Fibroblast of pulmonary artery (primary cell): ENCODE results near the gene CSTA.

ENCODE experiments used
- DNase-seq: peaks from one replicate; pipeline ENCODE4 v3.0.0-alpha.2; 2010; ENCODE audit warnings: low read depth
- H3K4me3 ChIP-seq: replicated peaks from 2 replicates; pipeline ENCODE4 v1.5.1; 2011; ENCODE audit warnings: low read depth, mild to moderate bottlenecking, control low read depth, low read length, moderate library complexity
- TF ChIP-seq, protein P1 (sequence below): IDR thresholded peaks from 2 replicates; pipeline ENCODE4 v1.5.1; 2011; ENCODE audit warnings: mild to moderate bottlenecking, control low read depth, low read length, inconsistent platforms; ENCODE audit errors: missing control alignments

The CSTA gene

DNA sequence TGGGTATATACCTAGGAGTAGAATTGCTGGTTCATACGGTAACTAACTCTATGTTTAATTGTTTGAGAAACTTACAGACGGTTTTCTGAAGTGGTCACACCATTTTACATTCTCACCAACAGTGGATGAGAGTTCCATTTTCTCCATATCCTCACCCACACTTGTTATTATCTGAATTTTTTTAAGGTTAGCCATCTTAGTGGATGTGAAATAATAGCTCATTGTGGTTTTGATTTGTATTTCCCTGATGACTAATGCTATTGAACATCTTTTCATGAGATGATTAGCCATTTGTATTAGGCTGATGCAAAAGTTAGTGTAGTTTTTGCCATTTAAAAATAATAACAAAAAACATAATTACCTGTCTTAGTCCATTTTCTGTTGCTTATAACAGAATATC lies 18.6 kb downstream of the CSTA start:
- TF ChIP-seq, protein P1, sequence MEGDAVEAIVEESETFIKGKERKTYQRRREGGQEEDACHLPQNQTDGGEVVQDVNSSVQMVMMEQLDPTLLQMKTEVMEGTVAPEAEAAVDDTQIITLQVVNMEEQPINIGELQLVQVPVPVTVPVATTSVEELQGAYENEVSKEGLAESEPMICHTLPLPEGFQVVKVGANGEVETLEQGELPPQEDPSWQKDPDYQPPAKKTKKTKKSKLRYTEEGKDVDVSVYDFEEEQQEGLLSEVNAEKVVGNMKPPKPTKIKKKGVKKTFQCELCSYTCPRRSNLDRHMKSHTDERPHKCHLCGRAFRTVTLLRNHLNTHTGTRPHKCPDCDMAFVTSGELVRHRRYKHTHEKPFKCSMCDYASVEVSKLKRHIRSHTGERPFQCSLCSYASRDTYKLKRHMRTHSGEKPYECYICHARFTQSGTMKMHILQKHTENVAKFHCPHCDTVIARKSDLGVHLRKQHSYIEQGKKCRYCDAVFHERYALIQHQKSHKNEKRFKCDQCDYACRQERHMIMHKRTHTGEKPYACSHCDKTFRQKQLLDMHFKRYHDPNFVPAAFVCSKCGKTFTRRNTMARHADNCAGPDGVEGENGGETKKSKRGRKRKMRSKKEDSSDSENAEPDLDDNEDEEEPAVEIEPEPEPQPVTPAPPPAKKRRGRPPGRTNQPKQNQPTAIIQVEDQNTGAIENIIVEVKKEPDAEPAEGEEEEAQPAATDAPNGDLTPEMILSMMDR, result no peak
- DNase-seq, result no peak

DNA sequence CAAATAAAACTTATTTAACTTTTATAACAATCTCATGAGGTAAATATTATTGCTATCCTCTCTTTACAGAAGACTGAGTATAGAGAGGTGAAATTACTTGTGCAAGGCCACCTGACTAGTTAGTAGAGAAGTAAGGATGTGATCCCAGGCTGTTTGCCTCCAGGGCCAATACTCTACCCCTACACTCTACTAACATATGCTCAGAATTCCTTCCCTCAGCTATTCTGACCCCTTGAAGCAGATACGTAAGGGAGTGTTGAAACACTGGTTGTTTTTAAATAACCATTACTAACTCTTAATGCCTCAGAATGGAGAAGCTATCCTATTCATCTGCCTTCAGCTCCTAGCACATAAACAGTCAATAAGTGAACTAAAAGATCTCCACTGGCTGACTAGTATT lies 24.1 kb downstream of the CSTA start:
- TF ChIP-seq, protein P1, result no peak
- no peak for DNase-seq

More for the DNA sequence above, 18.6 kb downstream of the CSTA start:
- H3K4me3 ChIP-seq, result no peak overlapping the region

DNA sequence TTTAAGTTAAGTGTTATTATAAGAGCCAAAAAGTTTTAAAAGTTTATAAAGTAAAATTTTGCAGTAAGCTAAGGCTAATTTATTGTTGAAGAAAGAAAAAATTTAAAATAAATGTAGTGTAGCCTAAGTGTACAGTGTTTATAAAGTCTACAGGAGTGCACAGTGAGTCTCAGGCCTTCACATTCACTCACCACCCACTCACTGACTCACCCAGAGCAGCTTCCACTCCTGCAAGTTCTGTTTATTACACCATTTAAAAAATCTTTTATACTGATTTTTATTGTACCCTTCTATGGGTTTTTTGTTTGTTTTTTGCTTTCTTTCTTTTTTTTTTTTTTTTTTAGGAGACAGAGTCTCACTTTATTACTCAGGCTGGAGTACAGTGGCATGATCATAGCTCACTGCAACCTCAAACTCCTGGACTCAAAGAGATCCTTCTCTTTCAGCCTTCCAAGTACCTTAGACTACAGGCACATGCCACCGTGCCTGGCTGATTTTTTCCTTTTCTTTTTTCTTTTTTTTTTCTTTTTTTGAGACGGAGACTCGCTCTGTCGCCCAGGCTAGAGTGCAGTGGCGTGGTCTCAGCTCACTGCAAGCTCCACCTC lies 25.9 kb downstream of the CSTA start:
- peak; percentile 42 for DNase-seq
- TF ChIP-seq, protein P1, result no peak
- no peak overlapping the region for H3K4me3 ChIP-seq

More for the DNA sequence above, 24.1 kb downstream of the CSTA start:
- no peak overlapping the region for H3K4me3 ChIP-seq

DNA sequence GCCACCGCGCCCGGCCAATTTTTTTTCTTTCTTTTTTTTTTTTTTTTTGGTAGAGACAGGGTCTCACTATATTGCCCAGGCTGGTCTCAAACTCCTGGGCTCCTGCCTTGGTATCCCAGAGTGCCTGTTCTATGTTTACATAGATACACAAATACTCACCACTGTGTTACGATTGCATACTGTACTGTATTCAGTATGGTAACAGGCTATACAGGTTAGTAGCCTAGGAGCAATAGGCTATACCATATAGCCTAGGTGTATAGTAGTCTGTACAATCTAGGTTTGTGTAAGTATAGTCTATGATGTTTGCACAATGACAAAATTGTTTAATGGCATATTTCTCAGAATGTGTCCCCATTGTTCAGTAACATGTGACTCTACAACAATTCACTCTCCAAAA lies 26.6 kb downstream of the CSTA start:
- TF ChIP-seq, protein P1, result no peak
- H3K4me3 ChIP-seq, result no peak overlapping the region
- no peak for DNase-seq

DNA sequence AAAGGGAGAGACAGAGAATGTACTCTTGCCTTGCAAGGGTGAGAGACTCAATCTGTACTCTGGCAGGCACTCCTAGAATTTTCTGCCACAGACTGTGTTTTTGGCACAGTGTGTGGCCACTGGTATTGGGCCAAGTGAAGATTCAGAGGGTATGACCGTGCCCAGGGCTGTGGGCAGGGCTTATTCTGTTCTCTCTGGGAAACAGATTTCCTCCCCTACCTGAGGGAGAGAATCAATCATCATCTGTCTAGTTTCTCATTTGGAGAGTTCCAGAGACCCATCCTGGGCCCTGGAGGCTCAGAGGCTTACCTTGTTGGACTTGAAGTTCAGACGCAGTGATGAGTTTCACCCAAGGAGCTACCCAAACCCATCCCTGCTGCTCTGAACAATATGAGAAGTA lies 28.2 kb downstream of the CSTA start:
- TF ChIP-seq, protein P1, result no peak
- DNase-seq, result no peak
- H3K4me3 ChIP-seq, result no peak overlapping the region

DNA sequence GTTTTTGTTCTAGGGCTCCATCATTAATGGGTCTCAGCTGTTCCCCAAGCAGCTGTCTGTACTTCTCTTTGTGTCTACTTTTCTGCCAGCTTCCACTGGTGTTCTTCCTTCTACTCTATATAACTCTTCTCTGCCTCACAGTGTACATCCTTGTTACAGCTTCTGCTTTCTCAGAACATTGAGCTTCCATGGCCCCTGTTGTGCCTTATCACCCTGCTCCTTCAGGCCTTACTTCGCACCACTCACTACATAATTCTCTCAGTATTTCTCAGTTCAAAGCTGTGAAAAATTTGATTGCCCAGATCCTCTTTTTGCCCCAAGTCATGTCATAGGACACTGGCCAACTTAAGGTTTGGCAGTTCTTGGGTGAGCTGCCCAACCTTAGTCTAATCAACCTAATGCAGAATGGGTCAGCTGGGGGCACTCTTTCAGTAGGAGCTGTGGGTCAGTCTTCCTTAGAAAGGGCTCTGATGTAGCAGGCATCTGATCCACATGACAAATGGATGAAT lies 28.9 kb downstream of the CSTA start:
- no peak overlapping the region for H3K4me3 ChIP-seq
- no peak for DNase-seq
- TF ChIP-seq, protein P1, result no peak

DNA sequence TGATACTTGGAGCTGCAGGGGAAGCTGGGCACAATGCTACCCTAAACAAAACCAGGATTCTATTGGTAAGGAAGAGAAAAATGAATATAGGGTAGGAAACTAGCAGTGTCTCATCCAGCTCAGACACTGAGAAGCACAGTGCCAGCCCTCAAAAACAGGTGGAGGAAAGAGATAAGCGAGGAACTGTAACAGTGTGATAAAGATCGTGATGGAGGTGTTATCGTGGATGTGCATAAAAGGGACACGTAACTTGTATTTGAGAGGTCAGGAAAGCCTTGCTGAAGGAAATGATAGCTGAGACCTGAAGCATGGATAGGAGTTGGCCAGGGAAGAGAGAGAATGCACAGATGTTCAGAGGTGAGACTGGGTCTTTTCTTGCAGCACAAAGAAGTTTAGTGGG lies 30.6 kb downstream of the CSTA start:
- no peak for DNase-seq
- H3K4me3 ChIP-seq, result no peak overlapping the region
- TF ChIP-seq, protein P1, result no peak
